Measurements from ENCODE around the gene SAP30BP. TPM values are rescaled to one million over a fixed set of nuclear protein-coding genes. Genes with fewer than 3 reads are reported as not detected.
A peak's percentile ranks its signal among the peaks of the same experiment; 100 is the strongest.

Gene SAP30BP
- total and polyA plus RNA-seq, 10 of the 15 experiments (the other 5 are each of a cell fraction or from before 2014, with no cell fraction given): 57.9 to 166 (median 94.5) TPM

- no peak for TF ChIP-seq DPF2 (IDR thresholded peaks at IDR 0.05)
- no peaks in the 10 kb centered on the region for H3K36me3 ChIP-seq (ENCODE audit: control insufficient read depth in 2 of 2, insufficient read depth in 2 of 2, low read length in 1 of 2)
- no peaks in the 10 kb centered on the region for H4K20me1 ChIP-seq (ENCODE audit: control insufficient read depth, insufficient read depth)
- peak overlapping the region; percentile 55; the same call in 1 of the 2 replicates for H3K4me3 ChIP-seq
- peaks cover 0 to 1% of the 10 kb centered on the region in 2 experiments; a peak in 2 of 4 replicates for H3K27me3 ChIP-seq (replicated peaks in 1 of 2; ENCODE audit: control insufficient read depth in 2 of 2, insufficient read depth in 2 of 2, low read length in 1 of 2)
- RAD21 ChIA-PET (ENCODE audit: unreplicated experiment): no interaction called here
- no peaks in the 10 kb centered on the region for H3K4me1 ChIP-seq (ENCODE audit: control insufficient read depth, insufficient read depth, low read length)
- intact Hi-C loops (cut with micrococcal nuclease; ENCODE audit: unreplicated experiment) (no loop called here), in situ Hi-C loops (cut with MboI) (no loop called here)
- no peak overlapping the region for H3K27ac ChIP-seq (ENCODE audit: control insufficient read depth, insufficient read depth)
- 88% methylated on average over 16 of the region's 33 CpGs for WGBS (ENCODE audit: insufficient coverage, insufficient replicate concordance, low lambda C conversion rate, missing lambda C conversion rate)
- no peak overlapping the region for H2AFZ ChIP-seq (ENCODE audit: control insufficient read depth, low read depth, low read length)
- H3K4me2 ChIP-seq (ENCODE audit: control insufficient read depth, insufficient read depth): peak overlapping the region; percentile 59; the same call in 1 of the 2 replicates
- DNase-seq (ENCODE audit: low read depth, low spot score) (no peak), ATAC-seq (peak; percentile 67), FAIRE-seq (no peak)
- no peaks in the 10 kb centered on the region for H3K9me3 ChIP-seq (replicated peaks; ENCODE audit: control insufficient read depth, insufficient read depth, low read length)
- no peaks in the 10 kb centered on the region for H3K79me2 ChIP-seq (ENCODE audit: control insufficient read depth, insufficient read depth, low read length)
- POLR2A ChIA-PET: no interaction called here
- no peak overlapping the region for H3K9ac ChIP-seq (ENCODE audit: control insufficient read depth, insufficient read depth, low read length)
- CTCF ChIA-PET: interaction anchor here (0.6 to 1.4 kb wide), 2 partner anchors 32 to 93 kb away, joined by 4 to 5 read pairs; no protein-coding TSS in a partner anchor
- SMC1A ChIA-PET (ENCODE audit: uncharacterized antibody, unreplicated experiment): no interaction called here
- BruUV-seq (replicated peaks): no TSS peak
Measured at GRCh38 chr17:75721463-75722011, 54.4 kb downstream of the SAP30BP start.

DNA sequence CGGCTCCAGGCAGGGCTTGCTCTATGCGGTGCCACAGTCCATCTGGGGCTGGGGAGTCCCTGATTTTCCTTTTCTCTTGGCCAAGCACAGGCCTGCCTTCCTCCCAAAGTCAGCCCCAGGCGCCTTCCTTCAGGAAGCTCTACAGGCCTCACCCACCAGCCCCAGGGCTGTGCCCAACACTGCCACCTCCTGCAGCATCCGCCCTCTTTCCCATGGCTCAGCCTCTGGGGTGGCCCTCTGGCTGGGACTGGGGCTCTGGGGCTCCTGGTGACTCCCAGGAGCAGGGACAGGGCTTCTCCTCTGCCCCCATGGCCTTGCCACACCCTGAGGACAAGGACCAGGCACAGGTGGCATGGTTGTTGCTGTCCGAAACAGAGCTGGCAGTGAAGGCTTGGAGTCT is 54.9 kb downstream of the SAP30BP start:
- no peak overlapping the region for H2AFZ ChIP-seq (ENCODE audit: control insufficient read depth, low read depth, low read length)
- no peaks in the 10 kb centered on the region for H3K79me2 ChIP-seq (ENCODE audit: control insufficient read depth, insufficient read depth, low read length)
- TF ChIP-seq CBX3 (IDR thresholded peaks at IDR 0.05; ENCODE audit: borderline replicate concordance, low read depth) (no peak), PRDM15 (CRISPR knock-in tag; IDR thresholded peaks at IDR 0.05) (no peak), BHLHE40 (IDR thresholded peaks at IDR 0.05; ENCODE audit: borderline replicate concordance in 1 of 2, low read depth in 2 of 2, low read length in 1 of 2) (no peak), ZBTB33 (IDR thresholded peaks at IDR 0.05) (no peak), ZNF687 (IDR thresholded peaks at IDR 0.05) (no peak)

More for the DNA sequence above, 54.9 kb downstream of the SAP30BP start:
- Histone ChIP-seq H3K27me3 (replicated peaks in 1 of 2; ENCODE audit: control insufficient read depth in 2 of 2, insufficient read depth in 2 of 2, low read length in 1 of 2) (peaks cover 0 to 1% of the 10 kb centered on the region in 2 experiments; a peak in 2 of 4 replicates), H3K4me3 (no peak overlapping the region), H3K4me1 (ENCODE audit: control insufficient read depth, insufficient read depth, low read length) (no peaks in the 10 kb centered on the region), H3K27ac (ENCODE audit: control insufficient read depth, insufficient read depth) (no peak overlapping the region), H3K4me2 (ENCODE audit: control insufficient read depth, insufficient read depth) (no peak overlapping the region), H3K9ac (ENCODE audit: control insufficient read depth, insufficient read depth, low read length) (no peak overlapping the region), H3K9me3 (replicated peaks; ENCODE audit: control insufficient read depth, insufficient read depth, low read length) (no peaks in the 10 kb centered on the region), H4K20me1 (ENCODE audit: control insufficient read depth, insufficient read depth) (no peaks in the 10 kb centered on the region), H3K36me3 (ENCODE audit: control insufficient read depth in 2 of 2, insufficient read depth in 2 of 2, low read length in 1 of 2) (no peaks in the 10 kb centered on the region)
- DNase-seq (ENCODE audit: low read depth, low spot score) (no peak), FAIRE-seq (no peak), ATAC-seq (no peak)
- ChIA-PET SMC1A (ENCODE audit: uncharacterized antibody, unreplicated experiment) (no interaction called here), RAD21 (ENCODE audit: unreplicated experiment) (no interaction called here), POLR2A (no interaction called here), CTCF (interaction anchor here (0.6 kb wide), 1 partner anchor 94 kb away, joined by 4 read pairs; no protein-coding TSS in a partner anchor)
- intact Hi-C loops (cut with micrococcal nuclease; ENCODE audit: unreplicated experiment) (no loop called here), in situ Hi-C loops (cut with MboI) (no loop called here)
- WGBS (ENCODE audit: insufficient coverage, insufficient replicate concordance, low lambda C conversion rate, missing lambda C conversion rate): 60% methylated on average over 5 of the region's 5 CpGs
- BruUV-seq (replicated peaks): no TSS peak
